H9 (cell line): ENCODE measurements around the gene CFAP65. TPM values are rescaled to one million over a fixed set of nuclear protein-coding genes. Genes with fewer than 3 reads are reported as not detected.

Experiments used
- DNase-seq: peaks from one replicate; pipeline ENCODE4 v3.0.0-alpha.2; 2017
- H2AFZ ChIP-seq: one replicate; pipeline ENCODE4 v1.6.1; 2013; ENCODE audit warnings: mild to moderate bottlenecking, low read length, control low read depth, moderate library complexity
- H2AK5ac ChIP-seq: 2 replicates; pipeline ENCODE4 v1.6.1; 2013; ENCODE audit warnings: low read length, control low read depth, mixed read lengths; ENCODE audit not compliant: insufficient read length
- H2BK120ac ChIP-seq: one replicate; pipeline ENCODE4 v1.6.1; 2013; ENCODE audit warnings: low read depth, mild to moderate bottlenecking, low read length, control low read depth, inconsistent platforms; ENCODE audit not compliant: poor library complexity, severe bottlenecking
- H2BK12ac ChIP-seq: 2 replicates; pipeline ENCODE4 v1.6.1; 2013; ENCODE audit warnings: low read length, control low read depth, mixed read lengths, low read depth; ENCODE audit not compliant: insufficient read length
- H2BK15ac ChIP-seq: 2 replicates; pipeline ENCODE4 v1.6.1; 2013; ENCODE audit warnings: low read depth, low read length, control low read depth
- H2BK20ac ChIP-seq: one replicate; pipeline ENCODE4 v1.6.1; 2013; ENCODE audit warnings: low read depth, mild to moderate bottlenecking, low read length, control low read depth, inconsistent platforms; ENCODE audit not compliant: poor library complexity, severe bottlenecking
- H2BK5ac ChIP-seq: 2 replicates; pipeline ENCODE4 v1.6.1; 2013; ENCODE audit warnings: low read length, control low read depth, mixed read lengths; ENCODE audit not compliant: insufficient read length
- H3K14ac ChIP-seq: 2 replicates; pipeline ENCODE4 v1.6.1; 2013; ENCODE audit warnings: low read length, control low read depth; ENCODE audit not compliant: insufficient read depth
- H3K18ac ChIP-seq: 2 replicates; pipeline ENCODE4 v1.6.1; 2013; ENCODE audit warnings: low read depth, mild to moderate bottlenecking, mixed read lengths, low read length, control low read depth; ENCODE audit not compliant: insufficient read length
- H3K23ac ChIP-seq: 2 replicates; pipeline ENCODE4 v1.6.1; 2013; ENCODE audit warnings: low read length, control low read depth, mixed read lengths, low read depth; ENCODE audit not compliant: insufficient read length
- H3K23me2 ChIP-seq: 2 replicates; pipeline ENCODE4 v1.6.1; 2013; ENCODE audit warnings: low read depth, mild to moderate bottlenecking, mixed read lengths, low read length, control low read depth; ENCODE audit not compliant: insufficient read length, poor library complexity, severe bottlenecking
- H3K27ac ChIP-seq: 2 replicates; pipeline ENCODE4 v1.5.1; 2013; ENCODE audit warnings: low read length, control low read depth, mixed read lengths, low read depth; ENCODE audit not compliant: insufficient read length
- H3K27me3 ChIP-seq: 2 replicates; pipeline ENCODE4 v1.6.1; 2013; ENCODE audit warnings: low read length, control low read depth, inconsistent platforms; ENCODE audit not compliant: insufficient read depth
- H3K4ac ChIP-seq: 2 replicates; pipeline ENCODE4 v1.6.1; 2013; ENCODE audit warnings: low read depth, mild to moderate bottlenecking, control low read depth, inconsistent platforms, low read length, moderate library complexity
- H3K4me1 ChIP-seq: 2 replicates; pipeline ENCODE4 v1.6.1; 2013; ENCODE audit warnings: low read length, control low read depth, inconsistent platforms; ENCODE audit not compliant: insufficient read depth
- H3K4me2 ChIP-seq: 2 replicates; pipeline ENCODE4 v1.6.1; 2013; ENCODE audit warnings: low read length, control low read depth, mixed read lengths; ENCODE audit not compliant: insufficient read length, insufficient read depth
- H3K56ac ChIP-seq: 2 replicates; pipeline ENCODE4 v1.6.1; 2013; ENCODE audit warnings: low read depth, mild to moderate bottlenecking, mixed read lengths, low read length, control low read depth; ENCODE audit not compliant: insufficient read length
- H3K79me1 ChIP-seq: 2 replicates; pipeline ENCODE4 v1.6.1; 2013; ENCODE audit warnings: low read depth, mild to moderate bottlenecking, moderate library complexity, low read length, control low read depth, inconsistent platforms; ENCODE audit not compliant: insufficient read depth, poor library complexity, severe bottlenecking
- H3K79me2 ChIP-seq: 2 replicates; pipeline ENCODE4 v1.6.1; 2013; ENCODE audit warnings: low read length, control low read depth, inconsistent platforms; ENCODE audit not compliant: insufficient read depth
- H3K9ac ChIP-seq: 2 replicates; pipeline ENCODE4 v1.6.1; 2013; ENCODE audit warnings: low read length, control low read depth, mixed read lengths; ENCODE audit not compliant: insufficient read length; ENCODE audit errors: extremely low read depth
- H3K9me3 ChIP-seq: one replicate; pipeline ENCODE4 v1.6.1; 2013; ENCODE audit warnings: low read depth, low read length, inconsistent platforms; ENCODE audit not compliant: control insufficient read depth
- H3T11ph ChIP-seq: one replicate; pipeline ENCODE4 v1.6.1; 2013; ENCODE audit warnings: mild to moderate bottlenecking, low read length, control low read depth, inconsistent platforms
- H4K20me1 ChIP-seq: one replicate; pipeline ENCODE4 v1.6.1; 2013; ENCODE audit not compliant: control insufficient read depth, insufficient read length, insufficient read depth
- H4K5ac ChIP-seq: 2 replicates; pipeline ENCODE4 v1.6.1; 2013; ENCODE audit warnings: low read depth, mild to moderate bottlenecking, mixed read lengths, low read length, control low read depth; ENCODE audit not compliant: insufficient read length
- H4K8ac ChIP-seq: replicated peaks from 2 replicates; pipeline ENCODE4 v1.6.1; 2013; ENCODE audit warnings: low read length, control low read depth, mixed read lengths, low read depth; ENCODE audit not compliant: insufficient read length
- H4K91ac ChIP-seq: 2 replicates; pipeline ENCODE4 v1.6.1; 2013; ENCODE audit warnings: low read depth, mild to moderate bottlenecking, moderate library complexity, mixed read lengths, low read length, control low read depth; ENCODE audit not compliant: insufficient read length
- H3K27ac Mint-ChIP-seq, 3 experiments: 2 replicates in 2 of 3; 3 replicates in 1 of 3; pipeline ENCODE4 v1.8.0; 2020 to 2021; ENCODE audit warnings: mixed read lengths in 3 of 3, mild to moderate bottlenecking in 1 of 3, moderate library complexity in 1 of 3
- H3K27me3 Mint-ChIP-seq: 2 replicates; pipeline ENCODE4 v1.8.0; 2021; ENCODE audit warnings: low read depth, mild to moderate bottlenecking, moderate library complexity, mixed read lengths
- H3K36me3 Mint-ChIP-seq, 3 experiments: 2 replicates in 2 of 3; 3 replicates in 1 of 3; pipeline ENCODE4 v1.8.0; 2020 to 2021; ENCODE audit warnings: low read depth in 3 of 3, mixed read lengths in 3 of 3; ENCODE audit not compliant: insufficient read depth in 1 of 3
- H3K4me1 Mint-ChIP-seq, 2 experiments: 2 replicates each; pipeline ENCODE4 v1.8.0; 2020; ENCODE audit warnings: mixed read lengths in 2 of 2
- H3K4me3 Mint-ChIP-seq, 2 experiments: 2 replicates in 1 of 2; 3 replicates in 1 of 2; pipeline ENCODE4 v1.8.0; 2020 to 2021; ENCODE audit warnings: mild to moderate bottlenecking in 2 of 2, mixed read lengths in 2 of 2, moderate library complexity in 1 of 2
- H3K9me3 Mint-ChIP-seq, 2 experiments: 2 replicates in 1 of 2; 3 replicates in 1 of 2; pipeline ENCODE4 v1.8.0; 2020; ENCODE audit warnings: mild to moderate bottlenecking in 2 of 2, mixed read lengths in 2 of 2, moderate library complexity in 1 of 2
- CTCF ChIP-seq: fragments of 200-600 bp; sonication (generic); conservative IDR thresholded peaks from 3 replicates; pipeline ENCODE4 v1.8.0; 2021; ENCODE audit warnings: antibody characterized with exemption, mild to moderate bottlenecking
- WGBS: extraction: QIAGEN DNeasy Blood & Tissue Kit; methylation state at CpG from one replicate; pipeline ENCODE4 v1.1.7; 2013; ENCODE audit warnings: missing lambda C conversion rate, low lambda C conversion rate, mixed read lengths; ENCODE audit not compliant: insufficient read length; ENCODE audit errors: extremely low coverage; 5-methylcytosine and 5-hydroxymethylcytosine counted together
- microRNA-seq: library from miRNA; unstranded; fragments of <30 nt; microRNA quantifications from one replicate; pipeline ENCODE4, GENCODE V29; 2020; ENCODE audit warnings: borderline microRNAs expressed
- total RNA-seq: library from RNA; stranded (reverse); gene quantifications from 2 replicates; pipeline ENCODE4 v1.2.1, GENCODE V29; 2021

Gene CFAP65
- total RNA-seq, 1 experiment from 2014 or later, result 0.20 TPM

GRCh38 chr2:218953366-218953954 lies 87.9 kb downstream of the CFAP65 start:
- no peaks in the 10 kb centered on the region; the same call in 1 of the 2 replicates for H3K4me1 ChIP-seq
- no peak overlapping the region for H2AFZ ChIP-seq
- H2BK5ac ChIP-seq, result no peak overlapping the region
- no peaks in the 10 kb centered on the region for H3K79me2 ChIP-seq
- peak; percentile 70 for DNase-seq
- no CpG with 5 or more reads among the region's 18 CpGs for WGBS
- H3K23ac ChIP-seq, result no peak overlapping the region
- H3K27me3 ChIP-seq, result no peaks in the 10 kb centered on the region; the same call in 1 of the 2 replicates
- TF ChIP-seq CTCF, result peak; percentile 61
- Mint-ChIP-seq H3K4me3 (no peak overlapping the region), H3K27ac (no peak overlapping the region), H3K4me1 (peaks cover 2% of the 10 kb centered on the region in 2 experiments; a peak in 2 of 4 replicates), H3K36me3 (no peaks in the 10 kb centered on the region), H3K27me3 (peaks cover 64% of the 10 kb centered on the region), H3K9me3 (peaks cover 0 to 4% of the 10 kb centered on the region in 2 experiments; a peak in 2 of 5 replicates)
- H3T11ph ChIP-seq, result no peak overlapping the region
- no peaks in the 10 kb centered on the region for H4K20me1 ChIP-seq
- no peak overlapping the region for H4K8ac ChIP-seq
- no peaks in the 10 kb centered on the region for H3K79me1 ChIP-seq
- no peak overlapping the region; the same call in 1 of the 2 replicates for H3K14ac ChIP-seq
- no peak overlapping the region for H3K4ac ChIP-seq
- no peak overlapping the region for H2BK120ac ChIP-seq
- no peak overlapping the region for H2BK12ac ChIP-seq
- no peaks in the 10 kb centered on the region for H3K23me2 ChIP-seq
- H4K91ac ChIP-seq, result no peak overlapping the region
- no peak overlapping the region for H2AK5ac ChIP-seq
- H2BK20ac ChIP-seq, result no peak overlapping the region
- H4K5ac ChIP-seq, result no peak overlapping the region
- H3K56ac ChIP-seq, result no peak overlapping the region
- H3K4me2 ChIP-seq, result no peak overlapping the region
- no peak overlapping the region for H3K18ac ChIP-seq
- H2BK15ac ChIP-seq, result no peak overlapping the region
- H3K9me3 ChIP-seq, result no peaks in the 10 kb centered on the region
- H3K27ac ChIP-seq, result no peak overlapping the region
- no peak overlapping the region for H3K9ac ChIP-seq

Small RNA genes lying within 50 kb of the gene (microRNA-seq; reads per million reads assigned to microRNA genes)
- gene MIR3131, result not detected
- gene MIR375, result 138 reads per million, percentile 77 among the genes with 10 or more reads in this experiment

Other genes starting within 250 kb of the CFAP65 start
- not detected in 2 replicates for gene PRKAG3, start 209.7 kb downstream of the CFAP65 start, total RNA-seq
- gene WNT6, start 181.7 kb downstream of the CFAP65 start, total RNA-seq, result not detected in 2 replicates
- not detected in 2 replicates for gene WNT10A, start 160.7 kb downstream of the CFAP65 start, total RNA-seq
- gene CDK5R2, start 81.8 kb downstream of the CFAP65 start, total RNA-seq, result 0.11 and 0.26 TPM in 2 replicates
- gene FEV, start 56.3 kb downstream of the CFAP65 start, total RNA-seq, result not detected in 2 replicates
- not detected in 2 replicates for gene CRYBA2, start 48.1 kb downstream of the CFAP65 start, total RNA-seq
- gene IHH, start 19.4 kb upstream of the CFAP65 start, total RNA-seq, result 0.11 TPM in 1 of 2 replicates, not detected in the other
- 19.7 and 20.8 TPM in 2 replicates for gene NHEJ1, start 119.3 kb upstream of the CFAP65 start, total RNA-seq
- 1.2 and 1.9 TPM in 2 replicates for gene SLC23A3, start 128.5 kb upstream of the CFAP65 start, total RNA-seq
- gene CNPPD1, start 135.4 kb upstream of the CFAP65 start, total RNA-seq, result 33.0 and 36.4 TPM in 2 replicates
- gene RETREG2, start 136.8 kb upstream of the CFAP65 start, total RNA-seq, result 46.7 and 48.0 TPM in 2 replicates
- gene ZFAND2B, start 165.3 kb upstream of the CFAP65 start, total RNA-seq, result 15.9 and 16.4 TPM in 2 replicates
- 44.6 and 46.4 TPM in 2 replicates for gene ABCB6, start 177.4 kb upstream of the CFAP65 start, total RNA-seq
- gene ATG9A, start 188.1 kb upstream of the CFAP65 start, total RNA-seq, result 46.4 and 52.2 TPM in 2 replicates
- 45.9 and 55.4 TPM in 2 replicates for gene ANKZF1, start 188.3 kb upstream of the CFAP65 start, total RNA-seq
- 5.8 and 6.5 TPM in 2 replicates for gene GLB1L, start 203.9 kb upstream of the CFAP65 start, total RNA-seq
- 21.6 and 22.4 TPM in 2 replicates for gene STK16, start 204.0 kb upstream of the CFAP65 start, total RNA-seq
- gene TUBA4B, start 211.7 kb upstream of the CFAP65 start, total RNA-seq, result not detected in 2 replicates
- 25.5 and 27.2 TPM in 2 replicates for gene TUBA4A, start 212.4 kb upstream of the CFAP65 start, total RNA-seq
- gene DNAJB2, start 237.8 kb upstream of the CFAP65 start, total RNA-seq, result 32.0 and 34.1 TPM in 2 replicates